ENCODE results near the gene TSC22D1.

GRCh38 chr13:44578067-44578400, 1.9 kb upstream of the TSC22D1 start:
- TF ChIP-seq CTCF (IDR thresholded peaks at IDR 0.05 in 4 of 5, conservative IDR thresholded peaks at IDR 0.05 in 1 of 5) (no peak), POLR2A (IDR thresholded peaks at IDR 0.05) (no peak)

All from gastrocnemius medialis (tissue), 4 donors.